ENCODE data around the gene CATSPER1.

Gene CATSPER1

GRCh38 chr11:66002648-66003225, 23.5 kb downstream of the CATSPER1 start:
- peak; percentile 16 for DNase-seq (ENCODE audit: low spot score)

DNA sequence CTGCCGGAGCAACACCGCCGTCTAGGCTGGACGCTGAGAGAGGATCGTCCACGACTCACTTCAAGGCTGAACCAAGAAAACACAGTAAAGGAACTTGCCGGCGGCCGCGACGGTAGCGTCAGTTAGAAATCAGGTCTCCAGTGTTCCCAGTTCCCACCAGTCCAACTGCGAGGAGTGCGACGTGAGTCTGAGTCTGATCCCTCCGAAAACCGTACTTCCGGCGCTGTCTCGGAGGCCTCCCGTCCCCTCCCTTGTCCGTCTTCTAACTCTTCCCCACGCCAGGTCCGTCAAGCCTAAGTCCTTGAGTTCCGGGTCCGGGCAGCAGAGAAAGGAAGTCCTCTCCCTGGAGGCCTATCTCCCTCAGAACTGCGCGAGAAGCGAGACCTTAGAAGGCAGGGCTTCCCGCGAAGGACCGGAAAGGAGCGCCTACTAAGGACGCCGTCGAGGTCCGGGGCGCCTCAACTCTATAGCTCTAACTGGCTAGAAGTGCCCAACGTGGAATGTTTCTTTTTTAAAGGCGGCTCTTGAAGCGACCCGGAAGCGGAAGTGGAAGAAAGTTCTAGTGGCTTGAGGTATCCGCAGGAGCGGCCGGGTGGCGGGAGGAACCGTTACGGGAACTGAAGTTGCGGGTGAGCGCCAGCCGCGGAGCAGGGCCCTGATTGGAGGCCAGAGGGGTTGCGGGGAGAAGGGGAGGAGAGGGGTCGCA, 24.2 kb downstream of the CATSPER1 start, which contains the start of the genes BANF1 and EIF1AD:
Gene BANF1 (plus strand): TSS at position 562 of the 706 bp plus-strand sequence. CDS start 748 bp downstream, outside the sequence.
Gene EIF1AD (minus strand): TSS at position 216 of the 706 bp plus-strand sequence. CDS start 1,768 bp downstream, outside the sequence.
- peak; percentile 97 for DNase-seq (ENCODE audit: low spot score)

DNA sequence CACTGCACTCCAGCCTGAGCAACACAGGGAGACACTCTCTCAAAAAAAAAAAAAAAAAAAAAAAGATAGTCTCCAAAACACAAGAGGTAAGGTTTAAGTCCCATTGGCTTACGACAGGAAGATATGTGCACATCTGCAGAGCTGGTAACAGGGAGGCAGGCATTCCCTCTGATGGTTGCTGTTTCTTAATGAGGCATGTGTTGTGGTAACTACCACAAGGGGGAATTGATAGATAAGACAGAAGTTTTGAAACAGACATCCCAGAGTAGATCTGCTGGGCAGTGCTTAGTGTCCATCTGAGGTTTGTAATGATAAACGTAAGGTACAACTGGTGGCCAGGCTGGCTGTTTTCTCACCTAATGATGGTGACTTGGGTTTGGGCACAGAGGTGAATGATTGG, 29.0 kb downstream of the CATSPER1 start:
- DNase-seq (ENCODE audit: low spot score): no peak

GRCh38 chr11:65992056-65992455, 34.2 kb downstream of the CATSPER1 start:
- DNase-seq (ENCODE audit: low spot score): no peak

DNA sequence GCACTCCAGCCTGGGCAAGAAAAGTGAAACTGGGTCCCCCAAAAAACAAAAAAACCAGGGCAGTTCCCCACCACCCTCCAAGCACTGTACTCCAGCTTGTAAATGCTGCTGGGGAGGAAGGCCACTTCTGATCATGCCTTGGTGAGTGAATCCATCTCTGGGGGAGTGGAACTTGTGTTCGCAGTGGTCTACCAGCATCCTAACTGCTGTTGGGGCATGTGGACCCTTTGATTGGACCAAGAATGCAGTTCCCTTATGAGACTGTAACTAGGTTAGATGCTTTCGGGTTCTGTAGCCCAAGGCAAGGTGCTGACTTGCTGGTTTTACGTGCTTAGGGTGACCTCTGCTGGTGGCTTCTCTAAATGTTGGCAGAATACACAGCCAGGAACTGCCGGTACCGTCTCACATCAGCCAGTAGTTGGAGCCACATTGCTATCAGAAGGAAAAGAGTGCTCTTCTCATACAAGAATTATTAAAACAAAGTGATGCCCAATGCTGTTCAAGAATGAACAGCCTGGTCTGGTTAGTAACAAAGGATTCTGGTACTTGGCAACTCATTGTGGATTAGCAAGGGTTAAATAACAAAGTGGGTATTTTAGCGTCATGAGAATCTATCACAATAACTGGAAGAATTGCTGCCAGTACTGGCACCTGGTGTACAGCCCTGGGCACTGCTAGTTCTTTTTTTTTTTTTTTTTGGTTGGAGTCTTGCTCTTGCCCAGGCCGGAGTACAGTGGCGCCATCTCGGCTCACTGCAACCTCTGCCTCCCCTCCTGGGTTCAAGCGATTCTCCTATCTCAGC, 37.3 kb downstream of the CATSPER1 start:
- peak; percentile 95 for DNase-seq (ENCODE audit: low spot score)

DNA sequence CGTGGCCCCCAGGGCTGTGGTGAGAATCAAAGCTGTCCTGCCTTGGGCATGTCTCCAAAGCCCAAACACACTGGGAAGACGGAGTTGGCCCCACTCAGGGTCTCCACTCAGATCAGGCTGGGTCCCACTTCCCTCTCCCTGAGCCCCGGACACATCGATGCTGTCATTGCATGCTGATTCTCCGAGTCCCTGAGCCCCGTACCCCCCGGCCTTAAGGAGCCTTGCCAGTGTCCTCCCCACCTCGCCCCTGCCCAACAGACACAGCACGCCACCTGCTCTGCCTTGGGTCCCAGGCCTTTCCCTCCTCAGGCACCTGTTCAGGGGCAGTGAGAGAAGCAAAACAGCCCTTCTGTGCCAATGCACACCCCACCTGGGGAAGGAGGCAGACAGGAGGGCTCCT, 38.9 kb downstream of the CATSPER1 start:
- no peak for DNase-seq (ENCODE audit: low spot score)

DNA sequence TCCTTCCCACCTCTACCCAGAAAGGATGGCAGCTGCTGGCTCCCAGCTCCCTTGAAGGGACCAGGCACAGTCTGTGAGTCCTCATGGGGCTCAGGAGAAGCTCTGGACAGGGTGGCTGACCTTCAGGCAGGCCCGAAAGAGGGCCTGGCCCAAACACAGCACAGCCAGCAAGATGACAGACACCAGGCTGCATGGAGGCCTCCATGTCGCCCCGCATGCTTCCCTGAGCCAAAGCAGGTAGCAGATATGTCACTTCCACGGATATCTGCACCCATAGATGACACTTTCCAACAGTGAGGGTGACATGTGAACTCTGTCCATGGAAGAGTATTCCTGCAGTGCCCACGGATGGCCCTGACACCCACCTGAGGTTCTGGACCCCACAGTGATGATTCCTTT, 42.7 kb downstream of the CATSPER1 start:
- DNase-seq (ENCODE audit: low spot score): no peak

DNA sequence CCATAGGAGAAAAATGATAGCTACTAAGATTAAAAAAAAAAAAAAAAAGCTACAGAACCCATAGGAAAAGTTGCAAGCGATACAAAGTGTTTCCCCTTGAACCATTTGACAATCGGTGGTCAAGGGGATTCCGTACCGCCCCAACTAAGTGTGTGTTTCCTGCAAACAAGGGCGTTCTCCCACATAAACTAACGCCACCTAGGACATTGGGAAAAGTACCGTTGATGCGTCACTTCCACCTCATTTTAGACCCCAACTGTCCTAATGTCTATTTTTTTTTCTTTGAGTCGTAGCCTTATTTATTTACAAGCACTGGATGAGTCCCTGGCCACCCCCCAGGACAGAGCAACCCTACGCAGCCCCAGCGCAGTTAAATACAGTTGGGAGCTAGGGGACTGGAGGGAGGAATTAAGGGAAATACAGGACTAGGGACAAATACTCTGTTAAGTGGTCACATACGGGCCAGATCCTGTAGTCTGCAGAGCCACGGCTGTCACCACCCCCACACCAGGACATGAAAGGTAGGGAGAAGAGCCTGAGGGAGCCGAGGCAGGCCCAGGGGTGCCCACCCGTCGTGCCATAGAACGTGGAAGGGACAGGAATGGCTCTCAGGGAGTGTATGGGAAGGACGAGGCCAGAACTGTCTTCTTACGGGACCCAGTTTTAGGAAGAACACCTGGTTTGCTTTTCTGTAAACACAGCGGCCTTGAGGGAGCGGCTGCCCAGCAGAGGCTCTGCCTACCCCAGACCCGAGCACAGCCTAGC, 43.3 kb downstream of the CATSPER1 start:
- no peak for DNase-seq (ENCODE audit: low spot score)

DNA sequence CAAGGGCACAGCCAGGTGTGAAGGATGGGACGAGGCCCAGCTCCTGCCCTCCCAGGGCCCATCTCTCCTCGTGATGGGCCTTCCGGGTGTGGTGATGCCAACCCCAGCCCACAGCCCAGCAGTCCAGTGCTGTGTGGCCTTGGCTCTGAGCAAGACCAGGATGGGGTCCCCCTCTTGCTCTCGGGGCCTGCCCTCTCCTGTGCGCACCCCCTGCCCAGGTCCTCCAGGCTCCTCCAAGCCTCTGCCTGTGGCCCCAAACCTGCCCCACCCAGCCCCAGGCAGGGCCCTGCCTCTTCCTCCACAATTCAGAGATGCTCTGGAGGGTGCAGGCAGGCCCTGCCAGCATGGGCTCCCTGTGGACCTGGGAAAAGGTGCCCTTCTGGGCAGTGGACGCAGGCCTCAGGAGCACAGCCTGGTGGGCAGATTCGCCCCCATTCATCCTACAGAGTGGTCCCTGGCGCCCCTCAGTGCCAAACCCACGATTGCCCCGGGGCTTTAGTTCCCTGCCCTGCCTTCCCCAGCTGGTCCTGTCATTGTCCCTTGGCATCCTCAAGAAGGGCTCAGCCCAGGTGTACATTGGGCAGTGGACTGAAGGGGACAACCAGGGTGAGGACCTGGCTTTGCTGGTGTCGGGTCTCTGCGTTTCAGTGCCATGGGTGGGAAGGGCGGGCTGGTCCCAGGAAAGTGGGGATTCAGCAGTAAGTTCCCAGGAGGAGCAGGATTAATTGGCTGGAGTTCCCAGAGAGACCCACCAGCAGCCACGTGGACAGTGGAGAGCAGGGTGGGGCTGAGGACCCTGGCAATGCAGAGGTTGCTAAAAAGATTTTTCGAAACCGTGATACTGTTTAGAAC, 44.1 kb downstream of the CATSPER1 start:
- no peak for DNase-seq (ENCODE audit: low spot score)

DNA sequence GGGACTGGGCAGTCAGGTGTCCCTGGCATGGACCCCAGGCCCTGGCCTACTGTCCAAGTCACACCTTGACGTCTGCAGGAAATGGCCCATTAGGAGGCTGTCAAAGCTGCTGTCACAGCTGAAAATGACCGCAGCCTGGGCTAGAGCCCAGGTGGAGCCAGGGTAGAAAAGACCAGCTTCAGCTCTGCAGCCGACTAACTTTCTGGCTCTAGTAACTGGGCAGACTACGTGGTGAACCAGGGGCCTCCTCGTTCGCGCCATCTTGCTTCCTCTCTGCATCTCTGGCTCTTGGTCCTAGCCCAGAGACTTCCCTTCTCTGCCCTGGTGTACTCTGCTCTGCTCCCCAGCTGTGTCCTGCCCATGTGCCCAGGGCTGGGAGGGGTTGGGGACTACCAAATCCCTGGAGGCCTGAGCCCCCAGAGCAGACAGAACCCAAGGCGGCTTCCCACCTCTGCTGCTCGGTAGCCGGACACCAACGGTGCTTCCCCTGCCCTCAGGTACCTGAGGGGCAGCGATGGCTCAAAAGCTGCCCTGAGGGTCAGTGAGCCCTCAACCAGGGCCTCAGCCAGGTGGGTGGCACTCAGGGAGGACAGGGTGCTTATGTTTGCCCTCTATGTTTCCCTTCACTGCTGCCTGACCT, 45.1 kb downstream of the CATSPER1 start:
- DNase-seq (ENCODE audit: low spot score): no peak

DNA sequence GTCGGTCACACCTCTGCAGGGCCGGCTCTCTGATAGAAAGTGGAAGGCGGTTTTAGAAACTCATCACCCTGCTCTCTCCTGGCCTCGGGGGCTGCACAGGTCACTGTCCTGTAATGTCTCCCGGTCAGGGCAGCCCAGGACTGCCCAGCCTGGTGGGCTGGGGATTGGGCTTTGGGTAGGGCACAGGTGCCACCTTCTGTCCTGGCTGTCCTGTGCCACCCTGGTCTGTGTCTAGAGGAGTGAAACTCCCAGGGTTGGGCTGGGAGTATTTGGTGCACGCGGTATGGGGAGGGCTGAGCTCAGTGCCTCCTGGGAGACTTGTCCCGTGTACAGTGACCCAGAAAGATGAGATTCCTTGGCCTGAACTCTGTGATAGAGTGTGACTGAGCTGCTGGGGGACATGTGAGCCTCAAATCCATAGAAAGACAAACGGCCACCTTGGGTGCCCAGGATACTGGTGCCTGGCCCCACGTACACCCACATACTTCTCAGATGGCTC, 47.0 kb downstream of the CATSPER1 start:
- DNase-seq (ENCODE audit: low spot score): no peak

- no peak for DNase-seq (ENCODE audit: low spot score)
Observed at GRCh38 chr11:65978391-65979238, 47.7 kb downstream of the CATSPER1 start.

DNA sequence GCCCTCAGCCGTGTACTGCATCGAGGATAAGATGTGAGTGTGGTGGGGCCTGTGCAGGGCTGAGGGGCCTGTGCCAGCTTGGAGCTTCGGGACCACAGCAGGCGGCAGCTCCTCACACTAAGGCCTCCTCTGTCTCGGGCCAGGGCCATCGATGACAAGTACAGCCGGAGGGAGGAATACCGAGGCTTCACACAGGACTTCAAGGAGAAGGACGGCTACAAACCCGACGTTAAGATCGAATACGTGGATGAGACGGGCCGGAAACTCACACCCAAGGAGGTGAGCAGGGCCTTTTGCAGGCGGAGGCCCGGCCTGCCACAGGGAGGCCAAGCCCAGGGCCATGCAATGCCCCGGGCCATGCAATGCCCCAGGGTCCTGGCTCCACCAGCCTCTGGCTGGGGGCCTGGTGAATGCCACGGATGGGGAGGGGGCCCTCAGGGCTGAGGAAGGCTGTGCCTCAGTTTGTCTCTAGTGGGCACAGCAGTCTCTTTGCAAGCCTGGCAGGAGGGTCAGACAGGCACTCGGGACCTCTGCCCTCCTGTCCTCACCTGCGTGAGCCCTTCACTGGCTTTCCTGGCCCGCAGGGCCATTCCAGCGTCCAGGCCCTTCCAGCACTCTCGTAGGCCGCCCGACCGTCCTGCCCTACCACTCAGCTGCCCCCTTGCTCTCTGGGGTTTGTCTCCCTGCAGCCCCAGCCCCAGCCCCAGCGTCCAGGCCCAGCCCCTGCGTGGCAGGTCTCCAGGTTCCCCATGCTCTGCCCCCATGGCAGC, 48.5 kb downstream of the CATSPER1 start:
- no peak for DNase-seq (ENCODE audit: low spot score)

GRCh38 chr11:65976216-65977176, 49.8 kb downstream of the CATSPER1 start:
- DNase-seq (ENCODE audit: low spot score): no peak

DNA sequence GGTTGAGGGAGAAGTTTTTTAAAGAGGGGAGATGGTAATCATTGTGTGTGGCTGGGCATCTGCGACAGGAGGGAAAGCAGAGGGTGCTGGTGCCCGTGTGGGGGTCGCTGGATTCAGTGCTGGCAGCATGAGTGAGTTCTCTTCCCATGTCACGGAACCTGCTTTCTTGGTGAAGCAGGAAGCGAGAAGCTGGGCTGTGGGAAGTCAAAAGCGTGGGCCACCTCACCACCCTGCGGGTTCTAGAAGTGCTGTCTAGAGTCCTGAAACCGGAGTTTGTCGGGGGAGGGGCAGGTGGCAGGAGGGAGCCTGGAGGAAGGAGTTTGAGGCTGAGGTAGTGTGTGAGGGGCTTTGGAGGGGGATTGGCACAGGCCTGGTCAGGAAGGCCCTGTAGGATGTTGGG, 50.5 kb downstream of the CATSPER1 start:
- DNase-seq (ENCODE audit: low spot score): no peak

GRCh38 chr11:65973439-65974110, 52.7 kb downstream of the CATSPER1 start:
- DNase-seq (ENCODE audit: low spot score): peak; percentile 25

DNA sequence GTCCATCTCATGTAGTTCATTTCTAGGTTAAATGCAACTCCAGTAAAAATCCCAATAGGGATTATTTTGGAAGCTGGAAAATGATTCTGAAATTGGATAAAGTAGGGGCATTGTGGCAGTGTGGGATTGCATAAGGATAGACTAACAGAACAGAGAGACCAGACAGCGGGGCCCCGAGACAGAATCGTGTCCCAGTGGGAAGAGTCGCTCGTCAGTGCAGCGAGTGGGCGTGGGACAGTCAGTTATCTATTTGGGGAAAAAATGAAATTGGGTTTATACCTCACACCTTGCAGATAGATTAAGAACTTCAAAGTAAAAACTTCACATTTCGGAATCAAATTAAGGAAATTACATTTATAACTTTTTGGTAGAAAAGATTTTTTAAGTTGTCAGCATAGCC, 54.2 kb downstream of the CATSPER1 start:
- no peak for DNase-seq (ENCODE audit: low spot score)

All from kidney capillary endothelial cell (primary cell).